Left renal cortex interstitium (tissue), 4 donors: ENCODE data around the gene LIPE. TPM values are rescaled to one million over a fixed set of nuclear protein-coding genes. Genes with fewer than 3 reads are reported as not detected.

Experiments used
- DNase-seq, 4 donors: peaks; one replicate each; pipeline ENCODE4 v3.0.0-alpha.2; 2013; ENCODE audit warnings: low read depth in 4 of 4, low spot score in 2 of 4, missing footprints in 1 of 4
- polyA plus RNA-seq, 4 donors: library from polyadenylated mRNA; unstranded; fragments of 120-200 nt; gene quantifications; one replicate each; pipeline ENCODE4 v1.2.1, GENCODE V29; 2013; ENCODE audit not compliant: insufficient read length in 4 of 4

The LIPE gene
- polyA plus RNA-seq, 4 donors, result 9.6 to 17.1 (median 13.2) TPM

DNA sequence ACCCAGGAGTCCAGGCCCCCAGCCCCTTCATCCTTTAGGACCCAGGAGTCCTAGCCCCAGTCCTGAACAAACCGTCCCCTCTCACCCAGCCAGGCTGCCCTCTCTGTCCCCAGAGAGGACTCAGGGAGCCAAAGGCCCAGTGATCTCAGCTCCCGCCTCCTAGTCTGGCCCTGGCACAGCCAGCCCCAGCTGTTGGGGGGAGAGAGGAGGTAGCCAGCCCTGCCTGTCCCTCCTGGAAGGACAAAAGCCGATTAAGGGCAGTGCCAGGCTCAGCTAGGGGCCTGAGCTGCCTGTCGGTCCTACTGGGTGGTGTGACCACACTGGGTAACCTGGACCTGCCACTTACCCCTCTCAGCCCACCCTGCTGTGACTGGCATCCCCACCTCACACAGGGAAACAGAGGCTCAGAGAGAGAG is 14.5 kb downstream of the LIPE start:
- DNase-seq, result no peak

DNA sequence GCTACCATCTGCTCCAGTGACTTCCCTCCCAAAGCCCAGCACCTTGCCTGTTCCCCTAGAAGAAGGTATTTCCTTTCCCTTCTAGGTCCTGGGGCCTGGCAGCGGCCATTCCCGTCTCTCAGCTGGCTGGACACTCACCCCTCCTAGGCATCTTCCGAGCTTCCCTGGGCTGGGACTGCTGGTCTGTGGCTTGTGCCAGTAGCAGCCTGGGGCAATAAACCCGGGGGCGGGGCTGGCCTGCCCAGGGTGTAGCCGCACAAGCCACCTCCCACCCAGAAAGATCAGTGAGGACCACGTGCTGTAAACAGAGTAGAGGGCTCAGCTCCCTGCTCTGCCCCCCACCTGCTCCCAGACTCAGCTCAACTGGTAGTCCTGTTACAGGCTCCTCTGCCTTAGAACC is 15.0 kb downstream of the LIPE start:
- no peak for DNase-seq

DNA sequence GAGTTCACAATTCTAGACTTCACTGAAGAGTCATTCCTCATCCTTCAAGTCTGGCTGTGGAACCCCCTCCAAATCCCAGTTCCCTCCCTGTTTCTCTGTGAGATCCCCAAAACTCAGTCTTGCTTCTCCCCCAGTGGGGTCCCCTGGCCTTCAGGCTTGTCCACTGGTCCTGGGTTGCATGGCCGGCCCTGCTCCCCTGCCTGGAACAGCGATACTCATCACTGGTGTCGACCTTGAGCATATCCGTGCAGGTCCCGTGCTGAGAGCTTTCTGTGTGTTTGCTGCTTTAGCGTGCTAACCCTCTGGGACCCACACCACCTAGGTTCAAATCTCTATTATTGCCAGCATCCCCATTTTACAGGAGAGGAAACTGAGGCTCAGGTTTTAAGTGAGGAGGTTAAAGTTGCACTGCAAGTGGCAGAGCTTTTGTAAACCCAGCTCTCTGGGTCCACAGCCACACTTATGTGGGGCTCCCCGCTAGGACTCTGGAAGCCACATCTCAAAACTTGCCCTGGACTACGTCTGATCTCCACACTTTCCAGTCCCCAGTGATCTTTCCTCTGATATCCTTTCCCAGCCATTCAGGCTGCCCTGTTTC is 15.5 kb downstream of the LIPE start:
- no peak for DNase-seq

DNA sequence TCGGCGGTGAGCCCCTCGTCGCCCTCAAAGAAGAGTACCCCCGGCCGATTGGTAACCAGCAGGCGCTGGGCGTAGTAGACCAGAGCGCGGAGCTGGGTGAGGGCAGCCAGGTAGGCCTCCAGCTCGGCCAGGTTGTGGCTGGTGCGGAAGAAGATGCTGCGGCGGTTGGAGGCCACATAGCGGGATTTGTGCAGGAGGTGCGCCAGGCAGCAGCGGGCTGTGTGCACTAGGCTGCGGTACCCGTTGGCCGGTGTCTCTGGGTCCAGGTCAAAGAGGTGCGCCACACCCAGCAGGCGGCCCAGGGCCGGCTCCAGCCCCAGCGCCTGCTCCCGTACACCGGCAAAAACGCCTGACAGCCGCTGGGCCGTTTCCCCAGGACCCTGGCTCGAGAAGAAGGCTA is 16.8 kb downstream of the LIPE start:
- no peak for DNase-seq

DNA sequence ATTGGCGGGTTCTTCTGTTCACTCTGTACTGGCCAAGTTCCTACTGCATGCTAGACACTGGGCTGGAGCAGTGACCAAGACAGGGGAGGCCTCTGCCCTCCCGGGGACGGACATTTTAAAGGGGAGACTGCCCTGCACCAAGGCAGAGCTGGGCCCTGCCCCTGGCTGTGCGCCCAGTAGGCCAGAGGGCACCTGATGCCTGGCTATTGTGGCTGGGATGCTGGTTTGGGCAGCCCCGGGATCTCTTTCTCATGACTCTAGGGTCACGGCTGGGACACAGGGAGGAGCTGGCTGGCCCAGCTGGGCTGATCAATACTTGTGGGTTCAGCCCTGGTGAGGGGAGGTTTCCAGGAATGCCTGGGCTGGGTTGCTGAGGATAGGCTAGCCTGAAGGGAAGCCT is 17.7 kb downstream of the LIPE start:
- no peak for DNase-seq

DNA sequence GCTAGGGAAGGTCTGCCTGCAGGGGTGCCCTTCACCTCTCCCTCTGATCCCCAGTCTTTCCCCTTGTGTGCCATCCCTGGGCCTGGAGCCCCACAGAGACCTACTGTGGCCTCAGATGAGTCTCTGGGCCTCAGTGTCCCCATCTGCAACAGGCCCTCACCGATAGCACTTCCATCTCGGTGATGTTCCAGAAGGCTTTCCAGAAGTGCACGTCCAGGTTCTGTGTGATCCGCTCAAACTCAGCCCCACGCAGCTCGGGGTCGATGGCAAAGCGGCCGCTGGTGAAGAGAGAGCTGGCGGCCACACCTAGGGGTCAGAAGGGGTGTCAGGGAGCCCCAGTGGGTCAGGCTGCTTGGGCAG is 19.4 kb downstream of the LIPE start:
- no peak for DNase-seq

DNA sequence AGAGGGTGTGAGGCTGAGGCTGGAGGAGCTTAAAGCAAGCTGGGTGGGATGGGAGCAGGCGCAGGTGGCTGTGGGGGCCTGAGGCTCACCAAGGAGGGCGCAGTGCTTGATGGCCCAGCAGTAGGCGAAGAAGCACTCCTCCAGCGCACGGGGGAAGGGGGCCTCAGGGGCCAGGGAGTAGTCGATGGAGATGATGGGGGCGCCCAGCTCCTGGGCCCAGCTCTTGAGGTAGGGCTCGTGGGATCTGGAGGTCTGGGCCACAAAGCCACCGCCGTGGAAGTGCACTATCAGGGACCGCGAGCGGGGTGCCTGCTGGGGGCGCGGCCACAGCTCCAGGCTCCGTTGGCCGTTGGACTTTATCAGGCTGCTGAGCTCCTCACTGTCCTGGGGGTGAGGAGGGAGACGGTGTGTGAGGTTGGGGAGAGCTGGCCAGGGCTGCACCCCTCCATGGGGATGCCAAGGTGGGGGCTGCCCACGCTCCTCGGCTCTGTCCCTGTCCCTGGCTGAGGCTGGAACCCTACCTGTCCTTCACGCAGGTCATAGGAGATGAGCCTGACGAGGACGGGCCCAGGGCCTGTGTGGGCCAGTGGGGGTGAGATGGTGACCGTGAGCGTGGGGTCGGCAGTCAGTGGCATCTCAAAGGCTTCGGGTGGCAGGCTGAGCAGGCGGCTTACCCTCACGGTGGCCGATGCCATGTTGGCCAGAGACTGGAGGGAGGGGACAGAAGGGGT is 19.9 kb downstream of the LIPE start:
- no peak for DNase-seq

DNA sequence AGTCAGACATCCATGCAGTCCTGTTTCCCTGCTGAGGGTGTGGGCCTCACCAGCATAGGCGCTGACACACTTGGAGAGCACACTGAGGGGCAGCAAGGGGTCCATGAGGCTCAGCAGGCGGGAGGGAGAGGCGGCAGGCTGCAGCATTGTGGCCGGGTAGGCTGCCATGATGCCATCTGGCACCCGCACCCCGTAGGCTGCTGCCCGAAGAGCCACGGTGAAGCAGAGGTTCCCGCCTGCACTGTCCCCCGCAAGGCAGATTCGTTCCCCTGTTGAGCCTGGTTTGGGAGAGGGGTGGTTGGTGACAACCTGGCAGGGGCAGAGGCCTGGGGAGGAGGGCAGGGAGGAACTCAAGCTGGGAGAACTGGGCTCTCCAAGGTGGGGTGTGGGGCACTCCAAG is 21.1 kb downstream of the LIPE start:
- no peak for DNase-seq

DNA sequence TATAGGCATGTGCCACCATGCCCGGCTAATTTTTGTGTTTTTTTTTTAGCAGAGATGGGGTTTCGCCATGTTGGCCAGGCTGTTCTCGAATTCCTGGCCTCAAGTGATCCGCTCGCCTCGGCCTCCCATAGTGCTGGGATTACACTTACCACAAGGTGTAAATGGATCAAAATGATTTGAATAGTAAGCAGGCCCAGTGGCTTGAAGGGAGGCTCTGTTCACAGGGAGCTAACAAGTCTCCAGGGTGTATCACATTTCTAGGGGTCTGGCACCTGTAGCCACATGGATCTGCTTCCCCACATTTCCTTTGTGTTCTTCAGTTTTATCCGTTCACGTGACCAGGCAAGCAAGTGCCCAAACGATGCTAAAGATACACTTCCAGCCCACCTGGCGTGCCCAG is 23.6 kb downstream of the LIPE start:
- DNase-seq, result no peak

DNA sequence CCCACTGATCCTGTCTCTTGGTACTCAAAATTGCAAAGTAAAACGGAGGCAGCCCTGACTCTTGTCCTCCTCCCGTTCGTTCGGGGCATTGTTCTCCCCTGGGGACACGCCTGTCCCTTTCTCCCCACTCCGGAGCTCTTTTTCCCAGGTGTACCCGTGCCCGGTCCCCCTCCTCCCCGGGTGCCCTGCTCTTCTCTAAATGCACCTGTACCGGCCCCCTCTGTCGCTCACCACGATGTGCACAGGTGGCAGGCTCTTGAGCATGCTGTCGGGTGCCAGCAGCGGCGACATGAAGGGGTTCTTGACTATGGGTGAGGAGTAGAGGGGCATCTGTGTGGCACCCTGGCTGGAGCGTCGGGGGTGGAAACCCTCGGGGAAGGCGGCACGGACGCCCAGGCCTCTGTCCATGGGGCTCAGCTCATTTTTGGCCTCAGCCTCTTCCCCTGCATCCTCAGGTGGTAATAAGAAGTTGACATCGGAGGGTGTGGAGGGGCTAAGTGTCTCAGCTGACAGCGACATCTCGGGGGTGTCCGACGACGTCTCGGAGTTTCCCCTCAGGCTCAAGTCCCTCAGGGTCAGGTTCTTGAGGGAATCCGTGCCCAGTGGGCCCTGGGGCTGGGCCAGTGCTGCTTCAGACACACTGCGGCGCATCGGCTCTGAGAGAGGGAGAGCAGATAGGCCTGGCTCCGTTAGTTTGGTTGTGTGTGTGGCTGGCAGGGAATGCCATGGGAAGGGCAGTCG is 24.6 kb downstream of the LIPE start:
- DNase-seq, result no peak

DNA sequence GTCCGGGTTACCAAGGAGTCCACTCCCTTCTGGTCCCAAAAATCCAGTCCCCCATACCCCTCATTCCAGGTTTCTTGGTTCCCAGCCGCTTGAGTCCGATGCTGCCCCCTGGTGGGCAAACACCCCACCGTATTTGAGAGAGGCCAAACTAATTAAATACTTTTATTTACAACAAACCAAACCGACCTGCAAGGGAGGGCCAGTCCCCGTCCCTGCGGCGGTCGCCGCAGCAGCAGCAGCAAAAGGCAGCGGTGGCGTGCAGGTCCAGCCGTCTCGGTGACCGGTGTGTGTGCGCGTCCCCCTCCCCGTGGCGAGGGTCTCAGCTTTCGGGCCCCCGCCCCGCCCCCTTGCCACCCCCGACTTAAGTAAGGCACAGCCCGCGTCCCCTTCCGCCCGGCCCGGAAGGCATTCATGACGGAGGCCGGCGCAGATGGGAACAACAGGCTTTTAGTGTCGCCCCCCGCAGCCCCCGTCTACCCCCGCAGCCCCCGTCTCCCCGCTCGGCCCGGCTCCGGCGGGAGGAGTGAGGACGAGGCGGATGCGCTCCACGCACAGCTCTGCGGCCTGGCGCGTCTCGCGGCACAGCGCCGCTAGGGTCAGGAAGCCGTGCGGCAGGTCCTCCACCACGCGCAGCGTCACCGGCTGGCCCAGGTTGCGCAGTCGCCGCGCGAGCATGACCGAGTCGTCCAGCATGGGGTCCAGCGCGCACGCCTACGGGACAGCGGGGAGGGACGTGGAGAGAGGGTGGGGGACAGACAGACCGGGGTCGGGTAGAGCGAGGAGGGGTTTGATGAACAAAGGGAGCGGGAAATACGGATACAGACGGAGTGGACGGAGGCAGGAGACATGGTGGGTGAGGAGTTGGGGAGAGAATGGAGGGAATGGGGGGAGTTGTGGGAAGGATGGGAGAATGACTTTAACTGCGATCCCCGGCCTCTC is 25.6 kb downstream of the LIPE start:
- DNase-seq, result peak in 2 of 4 donors; percentile 83

DNA sequence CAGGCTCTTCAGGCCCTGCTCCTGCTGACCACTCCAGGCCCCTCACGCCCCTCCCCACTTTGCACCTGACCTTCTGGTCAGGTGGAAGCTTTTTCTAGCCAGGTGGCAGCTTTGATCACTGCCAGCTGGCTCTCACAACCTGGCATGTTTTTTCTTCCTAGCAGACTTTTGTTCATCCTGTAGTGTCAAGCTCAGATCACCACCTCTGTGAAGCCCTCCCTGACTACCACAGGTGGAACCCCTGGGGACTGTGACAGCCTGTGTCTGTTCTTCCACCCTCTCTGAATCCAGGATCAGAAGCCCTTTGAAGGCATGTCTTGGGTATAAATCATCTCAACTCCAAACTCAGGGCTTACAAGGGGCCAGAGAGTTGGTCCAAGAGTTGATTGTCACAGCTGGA is 26.8 kb downstream of the LIPE start:
- no peak for DNase-seq

DNA sequence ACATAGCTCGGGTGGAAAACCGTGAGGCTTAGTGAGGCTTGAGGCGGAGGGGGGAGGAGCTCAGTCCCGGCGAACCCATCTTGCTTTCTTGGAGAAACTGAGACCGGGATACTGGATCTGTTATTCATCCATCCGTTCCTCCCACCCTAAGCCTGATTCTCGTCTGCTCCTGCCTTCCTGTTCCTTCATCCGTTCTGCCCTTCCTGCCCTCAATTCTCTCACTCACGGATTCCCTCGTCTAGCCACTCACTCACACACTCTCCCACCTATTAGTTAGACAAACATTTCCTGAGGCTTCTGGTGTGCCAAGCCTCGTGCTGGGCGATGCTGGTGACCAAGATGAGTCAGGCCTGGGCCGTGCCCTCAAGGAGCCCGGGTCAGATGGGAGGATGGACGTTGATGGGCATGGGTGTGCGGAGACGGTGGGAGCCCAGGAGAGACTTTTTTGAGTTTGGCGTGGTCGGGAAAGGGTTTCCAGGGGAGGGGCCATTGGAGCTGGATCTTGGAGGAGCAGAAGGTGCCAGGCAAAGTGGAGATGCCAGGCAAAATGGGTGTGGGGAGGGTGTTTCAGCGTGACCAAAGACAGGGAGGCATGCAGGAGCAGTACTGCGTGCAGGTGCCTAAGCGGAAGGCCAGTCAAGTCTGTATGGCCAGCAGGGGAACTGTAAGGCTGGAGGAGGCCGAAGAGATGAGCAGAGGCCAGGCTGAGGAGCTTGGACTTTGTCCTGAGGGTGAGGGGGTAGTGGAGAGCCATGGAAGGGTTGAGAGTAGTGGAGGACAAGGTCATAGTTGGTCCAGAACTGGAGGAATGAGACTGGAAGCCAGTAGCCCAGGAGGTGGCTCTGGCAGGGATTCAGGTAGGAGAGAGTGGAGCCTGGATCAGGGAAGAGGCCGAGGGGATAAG is 29.7 kb downstream of the LIPE start:
- no peak for DNase-seq

DNA sequence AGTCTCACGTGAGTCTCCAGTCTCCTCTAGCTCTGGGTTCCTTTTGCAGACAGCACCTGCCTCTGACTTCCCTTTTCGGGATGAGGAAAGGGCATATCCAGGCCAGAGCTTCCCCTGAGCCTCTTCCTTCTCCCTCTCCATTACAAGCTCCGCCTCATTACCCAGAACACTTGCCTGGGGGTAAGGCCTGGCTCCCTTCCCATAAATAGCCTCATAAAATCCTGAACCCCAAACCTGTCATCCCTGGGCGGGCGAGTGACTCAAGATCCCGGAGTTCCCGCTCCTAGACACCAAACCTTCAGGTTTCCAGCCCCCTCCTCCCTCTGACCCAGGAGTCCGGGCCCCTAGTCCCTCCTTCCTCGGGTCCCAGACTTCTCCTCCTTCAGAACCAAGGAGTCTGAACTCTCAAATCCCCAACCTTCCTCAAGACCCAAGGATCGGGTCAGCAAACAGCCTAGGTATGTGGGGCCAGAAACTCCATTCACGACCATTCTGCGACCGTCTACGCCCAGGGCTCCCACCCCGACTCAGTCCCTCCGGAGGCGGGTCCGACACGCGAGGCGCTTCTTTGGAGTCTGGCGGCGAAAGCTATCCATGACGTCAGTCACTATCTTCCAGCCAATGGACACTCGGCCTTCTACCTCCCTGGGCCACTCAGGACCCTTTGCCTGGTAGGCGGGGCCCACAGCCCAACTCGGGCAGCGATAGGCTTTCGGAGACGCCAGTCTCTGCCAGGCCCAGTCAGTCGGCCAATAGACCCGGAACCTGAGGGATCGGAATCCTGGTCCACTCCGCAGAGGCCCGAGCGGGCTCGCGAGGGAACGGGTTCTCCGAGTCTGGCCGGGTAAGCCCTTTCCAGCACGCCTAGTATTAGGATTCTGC is 30.6 kb downstream of the LIPE start:
- peak; percentile 95 to 98 (median 96) for DNase-seq

DNA sequence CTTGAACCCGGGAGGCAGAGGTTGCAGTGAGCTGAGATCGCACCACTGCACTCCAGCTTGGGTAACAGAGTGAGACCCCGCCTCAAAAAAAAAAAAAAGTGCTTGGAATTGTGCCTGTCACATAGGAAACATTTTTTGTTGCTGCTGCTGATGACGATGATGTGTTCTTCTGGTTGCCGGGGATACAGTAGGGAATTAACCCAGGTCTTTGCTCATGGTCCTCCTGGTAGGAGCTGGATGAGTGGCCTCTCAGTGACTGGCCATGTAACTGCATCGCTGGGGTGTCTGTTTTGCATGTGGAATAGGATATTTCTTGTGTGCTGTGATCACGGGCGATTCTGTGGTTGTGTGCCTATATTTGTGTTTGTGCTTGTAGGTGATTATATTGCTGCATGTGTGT is 32.4 kb downstream of the LIPE start:
- no peak for DNase-seq

DNA sequence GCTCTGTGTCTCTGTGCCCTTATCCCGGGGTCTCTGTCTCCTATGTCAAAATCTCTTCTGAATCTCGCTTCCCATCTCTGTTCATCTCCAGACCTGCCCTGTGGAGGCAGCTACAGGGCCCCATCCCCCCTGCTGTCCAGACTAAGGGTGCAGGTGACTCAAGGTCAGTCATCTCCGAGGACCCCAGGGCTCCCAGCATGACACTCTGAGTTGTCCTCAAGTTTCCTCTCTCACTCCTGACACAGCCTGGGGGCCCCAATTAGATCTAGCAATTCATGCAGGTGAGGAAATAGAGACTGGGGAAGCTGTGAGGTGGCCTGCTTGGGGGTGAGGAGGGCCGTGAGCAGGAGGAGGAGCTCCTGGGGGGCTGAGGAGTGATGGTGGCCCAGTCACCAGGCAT is 35.0 kb downstream of the LIPE start:
- no peak for DNase-seq

DNA sequence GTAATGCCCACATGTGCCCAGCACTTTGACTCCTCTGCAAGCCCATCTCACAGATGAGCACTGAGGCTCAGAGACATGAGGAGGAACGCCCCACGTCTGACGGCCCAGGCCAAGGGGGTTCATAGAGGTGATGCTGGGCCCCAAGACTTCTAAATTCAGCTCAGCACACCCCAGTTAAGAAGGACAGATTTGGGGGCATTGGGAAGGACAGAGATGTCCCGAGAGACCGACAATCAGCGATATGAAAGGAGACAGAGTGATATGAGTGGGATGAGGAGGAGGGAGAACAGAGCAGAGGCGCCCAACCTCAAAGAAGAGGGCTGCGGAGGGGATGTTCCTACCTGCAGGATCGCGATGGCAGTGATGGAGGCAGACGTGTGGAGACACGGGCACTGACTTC is 37.3 kb downstream of the LIPE start, which contains the start of gene CNFN:
TSS of gene CNFN (minus strand) at position 399 of the 400 bp plus-strand sequence. CDS start 1,260 bp downstream, outside the sequence.
- no peak for DNase-seq

DNA sequence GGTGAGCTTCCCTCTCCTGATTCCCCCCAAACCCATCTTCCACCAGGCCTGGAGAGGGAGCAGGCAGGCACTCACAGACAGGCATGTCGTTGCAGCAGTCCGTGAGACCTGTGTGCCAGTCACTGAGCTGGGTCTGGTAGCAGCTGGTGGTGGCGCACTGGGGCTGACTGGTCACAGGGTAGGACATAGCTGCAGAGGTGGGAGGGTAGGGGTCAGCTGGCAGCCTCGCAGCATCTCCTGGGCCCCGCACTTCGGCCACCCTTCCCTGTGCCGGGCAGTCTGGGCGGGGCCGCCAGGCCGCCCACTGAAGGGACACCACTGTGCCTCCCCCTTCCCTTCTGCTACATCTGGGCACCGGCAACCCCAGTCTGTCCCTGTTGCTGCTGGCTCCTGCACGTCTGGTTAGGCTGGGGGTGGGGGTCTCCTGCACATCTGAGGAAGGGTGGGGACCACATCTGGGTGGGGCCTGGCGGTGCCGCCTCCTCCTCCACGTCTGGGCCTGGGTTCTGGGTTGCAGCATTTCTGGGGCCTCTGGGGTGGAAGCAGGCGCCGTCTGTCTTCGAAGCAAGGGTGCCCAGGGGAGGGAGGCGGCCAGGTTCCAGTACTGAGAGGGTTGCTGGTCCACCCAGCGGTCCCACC is 38.2 kb downstream of the LIPE start:
- no peak for DNase-seq
